ENCODE measurements around the gene MYL3.

The MYL3 gene

GRCh38 chr3:46882377-46883053 lies 19.3 kb upstream of the MYL3 start:
- no peak for DNase-seq

DNA sequence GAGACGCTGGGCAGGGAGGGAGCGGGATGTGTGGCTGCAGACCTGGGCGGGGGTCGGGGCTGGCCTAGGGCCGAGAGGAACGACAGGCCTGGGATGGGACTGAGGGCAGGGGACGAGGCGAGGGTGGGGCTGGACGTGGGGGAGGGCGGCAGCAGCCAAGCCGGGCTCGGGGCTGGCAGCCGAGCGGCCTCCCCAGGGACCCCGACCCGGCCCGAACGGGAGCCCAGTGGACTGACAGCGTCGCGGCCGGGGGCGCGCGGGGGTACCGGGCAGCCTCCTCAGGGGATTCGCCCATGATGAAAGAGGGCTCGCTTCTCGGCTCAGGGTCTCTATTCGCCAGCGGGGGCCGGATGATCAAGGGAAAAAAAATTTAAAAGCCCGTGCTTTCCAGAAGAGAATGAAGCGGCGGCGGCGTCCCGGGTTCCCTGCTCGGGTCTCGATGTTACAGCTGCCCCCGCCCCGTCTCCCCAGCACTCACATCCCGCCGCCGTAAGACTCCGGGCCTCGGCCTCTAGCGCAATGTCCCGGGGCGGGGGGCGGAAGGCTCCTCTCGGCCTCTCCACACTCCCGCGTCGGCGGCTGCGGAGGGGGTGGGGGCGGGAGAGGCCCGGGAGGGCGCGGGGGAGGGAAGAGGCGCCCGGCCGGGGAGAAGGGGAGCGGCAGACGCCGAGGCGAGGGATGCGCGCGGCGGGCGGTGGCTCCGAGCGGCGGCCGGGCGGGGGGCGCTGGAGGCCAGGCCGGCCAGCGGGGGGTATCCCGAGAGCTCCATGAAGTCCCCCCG lies 18.5 kb upstream of the MYL3 start:
- no peak for DNase-seq

DNA sequence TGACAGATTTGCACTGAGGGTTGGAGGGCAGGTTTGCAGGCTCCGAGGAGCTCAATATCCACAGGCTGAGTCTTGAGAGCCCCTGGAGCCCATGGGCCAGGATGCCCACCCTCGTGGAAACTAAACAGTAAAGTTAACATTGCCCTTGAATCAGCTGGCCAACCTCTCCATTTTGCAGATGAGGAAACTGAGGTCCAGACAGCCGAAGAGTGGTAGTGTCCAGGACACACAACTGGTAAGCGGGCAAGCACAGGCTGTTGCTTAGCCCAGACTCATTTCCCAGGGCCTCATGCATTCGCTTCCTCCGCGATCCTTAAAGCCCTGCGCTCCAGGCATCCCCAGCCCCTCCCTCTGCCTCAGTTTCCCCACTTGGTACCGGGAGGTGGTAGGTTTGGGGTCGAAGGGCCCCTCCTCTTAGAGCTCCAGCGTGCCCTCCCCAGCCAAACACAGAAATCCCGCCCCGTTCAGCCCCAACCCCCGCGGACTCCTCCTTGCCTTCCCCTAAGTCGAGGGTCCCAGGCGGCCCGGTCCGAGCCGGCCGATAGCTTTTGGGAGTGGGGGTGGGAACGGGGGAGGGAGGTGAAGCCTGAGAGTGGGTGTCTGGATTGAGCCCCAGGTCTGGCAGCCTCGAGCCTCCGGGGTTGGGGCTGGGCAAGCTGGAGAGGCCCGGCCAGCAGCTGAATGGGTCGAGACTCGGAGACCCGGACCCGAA lies 17.8 kb upstream of the MYL3 start:
- no peak for DNase-seq

DNA sequence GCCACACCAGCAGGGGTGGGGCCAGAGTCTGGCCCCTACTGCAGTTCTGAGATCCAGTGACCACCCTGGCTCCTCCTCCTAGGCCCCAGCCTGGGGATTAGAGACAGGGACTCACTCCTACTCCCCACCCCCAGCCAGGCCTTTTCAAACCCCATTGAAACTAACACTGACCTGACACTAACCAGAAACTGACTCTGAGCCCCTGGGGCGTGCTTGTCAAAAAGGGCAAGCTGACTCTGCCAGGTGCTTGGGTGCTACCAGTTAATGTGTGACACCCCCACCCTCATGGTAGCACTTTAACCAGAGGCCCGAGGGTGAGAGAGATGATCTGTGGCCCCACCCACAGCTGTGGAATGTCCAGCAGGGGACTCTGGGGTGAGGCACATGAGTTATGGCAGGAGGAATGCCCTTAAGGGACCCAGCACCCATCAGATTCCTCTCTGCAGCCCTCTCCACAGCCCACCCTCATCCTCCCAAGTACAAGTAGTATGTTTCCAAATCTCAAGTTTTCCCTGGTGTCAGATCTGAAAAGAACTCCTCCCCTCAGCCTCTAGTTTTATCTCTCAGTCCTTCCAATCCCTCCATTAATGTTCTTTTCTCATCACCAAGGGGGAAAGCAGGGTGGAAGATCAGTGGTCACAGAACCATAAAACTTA lies 15.7 kb upstream of the MYL3 start:
- no peak for DNase-seq

- DNase-seq, result no peak
Measured at GRCh38 chr3:46877406-46878125, 14.3 kb upstream of the MYL3 start, which contains the start of gene PTH1R. Gene PTH1R, plus strand, starts transcription at chr3:46877721. Its CDS starts 5,839 bp downstream, at chr3:46883560.

DNA sequence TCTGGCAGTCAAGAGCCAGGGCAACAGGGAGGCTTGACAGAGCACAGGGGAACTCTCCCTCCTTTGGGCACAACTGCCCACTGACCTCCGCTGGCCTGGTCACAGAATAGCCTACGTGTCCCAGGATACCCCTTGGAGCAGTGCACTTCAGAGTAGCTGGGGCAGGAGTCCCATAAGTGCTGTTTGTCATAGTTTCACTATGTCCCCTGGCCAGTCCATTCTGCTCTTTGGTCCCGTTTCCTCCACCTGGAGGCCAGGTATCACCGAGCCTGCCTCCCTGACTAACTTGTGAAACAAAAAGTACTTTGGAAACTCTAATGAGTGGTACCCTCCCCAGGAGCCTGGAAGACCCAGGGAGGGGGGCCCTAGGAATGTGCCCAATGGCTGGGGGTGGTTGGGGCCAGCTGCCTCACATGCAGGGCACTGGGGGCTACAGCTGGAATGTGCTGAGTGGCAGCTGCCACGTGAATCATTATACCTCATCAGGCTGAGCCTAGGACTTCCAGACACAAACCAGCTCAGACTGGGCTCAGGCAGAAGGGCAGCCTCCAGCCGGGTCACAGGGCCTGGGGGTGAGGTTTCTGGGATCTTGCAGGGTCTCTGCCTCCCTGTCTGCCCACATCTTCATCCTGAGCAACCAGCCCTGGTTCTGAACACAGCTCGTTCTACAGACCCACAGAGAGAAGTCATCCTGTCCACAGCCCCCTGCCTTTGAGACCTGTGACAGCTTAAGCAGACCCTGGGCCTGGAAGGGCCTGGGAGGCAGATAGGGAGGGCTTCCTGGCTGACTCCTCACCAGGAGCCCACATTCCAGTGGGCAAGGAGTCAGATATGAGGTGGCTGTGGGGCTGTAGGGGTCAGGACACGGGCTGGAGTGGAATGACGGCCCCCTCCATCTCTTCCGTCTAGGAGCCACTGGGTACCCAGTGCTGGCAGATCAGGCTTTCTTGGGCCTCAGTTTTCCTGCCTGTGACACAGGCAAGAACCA lies 13.4 kb upstream of the MYL3 start:
- DNase-seq, result no peak

- no peak for DNase-seq
Measured at GRCh38 chr3:46875560-46875959, 12.3 kb upstream of the MYL3 start.

DNA sequence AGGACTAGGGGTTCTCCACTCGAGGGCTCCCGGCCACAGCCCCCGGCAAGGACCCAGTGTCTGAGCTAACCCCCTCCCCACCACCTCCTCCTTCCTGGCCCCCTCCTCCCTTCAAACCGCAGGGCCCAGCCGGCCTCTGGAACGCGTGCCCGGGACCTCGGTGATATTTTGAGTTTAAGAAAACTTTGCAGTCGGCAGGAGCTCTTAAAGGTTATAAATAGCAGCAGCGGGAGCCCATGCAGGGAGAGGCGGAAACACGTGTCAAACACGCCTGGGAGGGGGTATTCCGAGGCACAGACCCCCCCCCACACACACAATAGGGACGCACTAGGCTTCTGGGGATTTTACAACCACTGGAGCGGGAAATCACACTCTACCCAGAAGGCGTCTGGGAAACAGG lies 11.2 kb upstream of the MYL3 start:
- DNase-seq, result no peak

GRCh38 chr3:46873521-46873920 lies 10.3 kb upstream of the MYL3 start:
- DNase-seq, result no peak

GRCh38 chr3:46871222-46871621 lies 8.0 kb upstream of the MYL3 start:
- no peak for DNase-seq

GRCh38 chr3:46870651-46871050 lies 7.4 kb upstream of the MYL3 start:
- DNase-seq, result no peak

DNA sequence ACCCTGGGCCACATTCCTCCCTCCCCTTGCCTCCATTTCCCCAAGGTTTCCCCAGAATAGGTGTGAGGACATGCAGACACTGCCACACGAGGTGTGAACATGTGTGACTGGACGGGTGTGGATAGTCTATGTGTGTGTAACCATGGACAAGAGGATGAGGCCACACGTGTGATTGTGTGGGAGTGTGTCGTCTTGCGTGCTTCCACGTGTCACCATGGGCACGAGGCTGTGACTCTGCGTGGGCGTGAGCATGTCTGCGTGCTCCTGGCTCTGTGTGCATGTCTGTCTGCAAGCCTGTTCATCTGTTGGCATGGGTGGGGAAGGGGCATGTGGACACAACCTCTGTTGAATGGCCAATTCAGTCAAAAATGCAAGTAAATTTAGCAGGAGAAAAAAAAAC lies 6.2 kb upstream of the MYL3 start:
- DNase-seq, result no peak

DNA sequence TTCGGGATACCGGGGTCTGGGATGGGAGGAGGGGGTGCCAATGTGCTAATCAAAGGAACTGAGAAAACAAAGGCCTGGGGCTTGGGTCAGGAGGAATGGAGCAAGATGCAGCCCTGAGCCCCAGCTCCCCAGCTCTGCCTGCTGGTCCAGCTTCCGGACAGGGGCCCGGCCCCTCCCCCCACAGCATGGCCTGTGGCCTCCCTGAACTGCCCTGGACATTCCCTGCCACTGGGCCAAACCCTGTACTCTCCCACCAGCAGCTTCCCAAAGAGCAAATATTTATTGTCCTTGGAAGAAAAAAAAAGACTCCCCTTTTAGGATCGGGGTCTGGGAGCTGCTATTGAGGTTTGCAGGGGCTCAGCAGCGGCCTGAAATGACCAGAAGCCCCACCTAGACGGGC lies 5.7 kb upstream of the MYL3 start:
- no peak for DNase-seq

GRCh38 chr3:46868287-46868686 lies 5.0 kb upstream of the MYL3 start:
- DNase-seq, result no peak

- DNase-seq, result no peak
Measured at GRCh38 chr3:46867550-46867898, 4.3 kb upstream of the MYL3 start.

- no peak for DNase-seq
Measured at GRCh38 chr3:46866720-46867549, 3.7 kb upstream of the MYL3 start.

GRCh38 chr3:46866032-46866595 lies 2.9 kb upstream of the MYL3 start:
- no peak for DNase-seq

- no peak for DNase-seq
Measured at GRCh38 chr3:46865546-46865945, 2.3 kb upstream of the MYL3 start.

- DNase-seq, result no peak
Measured at GRCh38 chr3:46865031-46865507, 1.8 kb upstream of the MYL3 start.

All from DMS79 (cell line).